Measurements from ENCODE around the gene STPG1. TPM values are rescaled to one million over a fixed set of nuclear protein-coding genes. Genes with fewer than 3 reads are reported as not detected.
A peak's percentile ranks its signal among the peaks of the same experiment; 100 is the strongest.
"Not testable (repeated sequence)": the region's sequence is repeated elsewhere in the genome, so short reads cannot be mapped to it uniquely, and the experiment has no call there.

Gene STPG1, protein sequence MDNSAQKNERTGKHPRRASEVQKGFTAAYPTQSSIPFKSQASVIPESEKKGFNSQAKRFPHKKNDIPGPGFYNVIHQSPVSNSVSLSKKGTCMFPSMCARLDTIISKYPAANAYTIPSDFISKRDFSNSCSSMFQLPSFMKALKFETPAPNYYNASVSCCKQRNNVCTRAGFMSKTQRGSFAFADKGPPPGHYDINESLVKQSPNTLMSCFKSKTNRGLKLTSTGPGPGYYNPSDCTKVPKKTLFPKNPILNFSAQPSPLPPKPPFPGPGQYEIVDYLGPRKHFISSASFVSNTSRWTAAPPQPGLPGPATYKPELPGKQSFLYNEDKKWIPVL
- total RNA-seq: 1 to 10 TPM; 7.4 to 8.9 TPM

DNA sequence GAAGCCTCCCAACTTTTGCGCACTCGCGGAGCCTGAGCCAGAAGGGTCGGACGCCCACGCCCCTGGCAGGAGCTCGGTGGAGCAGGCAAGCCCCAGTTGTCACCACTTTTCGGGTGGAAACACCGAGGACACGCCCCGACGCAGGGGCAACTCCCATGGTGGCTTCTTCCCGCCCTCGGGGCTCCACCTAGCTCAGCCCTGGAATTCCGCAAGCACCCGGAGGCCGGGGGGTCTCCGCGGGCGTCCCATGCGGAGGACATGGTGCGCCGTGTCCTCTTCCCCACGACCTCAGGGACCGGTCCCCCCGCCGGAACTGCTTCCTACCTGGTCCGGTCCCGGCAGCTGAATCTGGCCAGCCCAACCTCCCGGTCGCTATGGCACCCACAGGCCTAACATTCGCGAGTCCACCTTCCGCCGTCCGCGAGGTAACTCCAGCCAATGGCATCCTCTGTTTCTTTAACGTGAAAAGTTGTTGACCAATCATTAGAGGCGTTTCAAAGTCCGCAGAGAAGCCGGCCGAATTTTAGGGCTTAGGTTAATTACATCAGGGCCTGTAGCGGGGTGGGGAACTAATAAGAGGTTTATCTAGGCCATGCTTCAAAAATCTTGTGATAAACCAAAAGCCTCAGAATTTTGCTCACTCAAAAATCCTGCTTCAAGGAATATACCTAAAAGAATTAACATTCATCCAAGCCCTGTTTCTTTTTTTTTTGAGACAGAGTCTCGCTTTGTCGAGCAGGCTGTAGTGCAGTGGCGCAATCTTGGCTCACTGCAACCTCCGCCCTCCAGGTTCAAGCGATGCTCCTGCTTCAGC lies at the start of gene STPG1:
TSS of gene STPG1 (minus strand) at position 433 of the 814 bp plus-strand sequence. CDS start 12,394 bp downstream, outside the sequence.
- H3K36me3 Mint-ChIP-seq (ENCODE audit: low read depth): peaks cover 10% of the 10 kb centered on the region
- intact Hi-C loops (cut with micrococcal nuclease): loop anchor here (2.0 kb wide), 2 partner anchors 29 to 229 kb away; partner anchors contain the start of gene SRRM1
- H3K27ac Mint-ChIP-seq: peak within 1 kb of the TSS; percentile 78
- no peaks in the 10 kb centered on the region for H3K27me3 Mint-ChIP-seq (ENCODE audit: low read depth)
- peak; percentile 85 for DNase-seq
- no peaks in the 10 kb centered on the region for H3K9me3 Mint-ChIP-seq
- H3K4me1 Mint-ChIP-seq (ENCODE audit: low read depth): peaks cover 43% of the 10 kb centered on the region
- CTCF ChIA-PET: interaction anchor here (0.6 to 6.8 kb wide), 11 partner anchors 10 to 800 kb away, joined by 3 to 43 read pairs (median 8); partner anchors contain the start of gene RCAN3
- peak within 1 kb of the TSS; percentile 84 for H3K4me3 Mint-ChIP-seq

DNA sequence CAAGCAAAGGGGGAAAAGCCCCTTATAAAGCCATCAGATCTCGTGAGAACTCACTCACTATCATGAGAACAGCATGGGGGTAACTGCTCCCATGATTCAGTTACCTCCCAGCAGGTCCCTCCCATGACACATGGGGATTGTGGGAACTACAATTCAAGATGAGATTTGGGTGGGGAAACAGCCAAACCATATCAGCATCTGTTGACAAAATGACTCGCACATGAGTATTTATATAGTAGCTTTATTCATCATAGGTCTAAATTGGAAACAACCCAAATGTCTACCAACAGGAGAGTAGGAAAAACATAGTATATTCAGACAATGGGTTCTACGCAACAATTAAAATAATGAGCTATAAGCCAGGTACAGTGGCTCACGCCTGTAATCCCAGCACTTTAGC lies 48.5 kb upstream of the STPG1 start:
- intact Hi-C loops (cut with micrococcal nuclease); DNase-seq; H3K27me3 Mint-ChIP-seq (ENCODE audit: low read depth); H3K4me3 Mint-ChIP-seq: not testable (repeated sequence)
- peak overlapping the region; percentile 9 for H3K27ac Mint-ChIP-seq
- peaks cover 57% of the 10 kb centered on the region for H3K36me3 Mint-ChIP-seq (ENCODE audit: low read depth)
- H3K4me1 Mint-ChIP-seq (ENCODE audit: low read depth): peaks cover 32% of the 10 kb centered on the region
- CTCF ChIA-PET: interaction anchor here (1.1 kb wide), 1 partner anchor 65 kb away, joined by 3 read pairs; no protein-coding TSS in a partner anchor
- H3K9me3 Mint-ChIP-seq: peaks cover 12% of the 10 kb centered on the region

DNA sequence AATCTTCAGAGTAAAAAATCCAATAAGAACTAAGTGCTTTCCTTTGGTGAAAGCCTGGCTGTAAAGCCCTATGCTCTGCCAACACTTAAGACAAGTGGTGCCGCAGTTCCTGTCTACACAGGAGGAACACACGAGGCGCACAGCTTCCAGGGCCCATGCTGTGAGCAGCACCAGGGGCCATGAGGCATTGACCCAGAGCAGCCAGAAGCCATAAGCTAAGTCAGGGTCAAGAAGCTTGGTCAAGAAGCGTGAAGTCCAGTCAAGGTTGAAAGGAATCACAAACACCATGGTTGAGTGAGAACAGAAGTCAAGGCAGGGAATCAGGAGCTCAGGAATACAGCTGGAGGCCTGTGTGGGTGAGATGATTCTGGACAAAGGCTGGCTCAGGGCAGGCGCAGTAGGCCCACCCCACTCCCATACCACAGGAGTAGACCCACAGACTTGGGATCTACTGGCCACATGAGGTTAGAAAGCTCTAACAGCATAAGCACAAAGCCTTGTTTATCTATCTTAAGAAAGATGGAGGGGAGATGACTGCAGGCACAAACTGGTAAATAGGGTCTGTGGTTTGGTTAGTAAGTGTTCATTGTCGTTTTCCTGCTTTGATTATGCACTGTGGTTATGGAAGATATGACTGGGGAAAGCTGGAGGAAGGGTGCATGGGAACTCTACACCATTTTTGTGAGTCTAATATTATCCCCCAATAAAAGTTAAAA lies 46.1 kb upstream of the STPG1 start:
- no peaks in the 10 kb centered on the region for H3K27me3 Mint-ChIP-seq (ENCODE audit: low read depth)
- H3K9me3 Mint-ChIP-seq: peaks cover 12% of the 10 kb centered on the region
- intact Hi-C loops (cut with micrococcal nuclease): no loop called here
- no peak for DNase-seq
- H3K36me3 Mint-ChIP-seq (ENCODE audit: low read depth): peaks cover 61% of the 10 kb centered on the region
- CTCF ChIA-PET: interaction anchor here (0.6 to 1.2 kb wide), 3 partner anchors 11 to 534 kb away, joined by 3 to 4 read pairs (median 3); partner anchors contain the start of gene NIPAL3
- H3K4me1 Mint-ChIP-seq (ENCODE audit: low read depth): peaks cover 29% of the 10 kb centered on the region
- no peak overlapping the region for H3K27ac Mint-ChIP-seq
- H3K4me3 Mint-ChIP-seq: no peak overlapping the region

DNA sequence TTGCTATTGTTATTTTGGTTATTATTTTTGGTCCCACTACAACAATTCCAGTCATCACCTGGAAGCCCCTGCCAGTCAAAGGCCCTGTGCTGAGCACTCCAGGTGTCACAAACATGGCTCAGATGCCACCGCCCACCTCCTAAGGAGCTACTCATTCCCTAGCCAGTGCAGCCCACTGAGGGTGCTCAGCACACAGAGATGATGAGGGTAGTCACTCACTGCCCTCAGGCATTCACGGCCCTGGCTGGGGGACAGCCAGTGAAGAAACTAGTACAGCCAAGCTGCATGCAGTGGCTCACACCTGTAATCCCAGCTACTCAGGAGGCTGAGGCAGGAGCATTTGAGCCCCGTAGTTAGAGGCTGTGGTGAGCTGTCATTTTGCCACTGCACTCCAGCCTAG lies 44.3 kb upstream of the STPG1 start:
- peaks cover 59% of the 10 kb centered on the region for H3K36me3 Mint-ChIP-seq (ENCODE audit: low read depth)
- intact Hi-C loops (cut with micrococcal nuclease): no loop called here
- H3K27me3 Mint-ChIP-seq (ENCODE audit: low read depth): no peaks in the 10 kb centered on the region
- no peak overlapping the region for H3K4me3 Mint-ChIP-seq
- no peak overlapping the region for H3K27ac Mint-ChIP-seq
- CTCF ChIA-PET: interaction anchor here (0.7 to 2.6 kb wide), 3 partner anchors 15 to 259 kb away, joined by 4 to 13 read pairs (median 6); no protein-coding TSS in a partner anchor
- no peak for DNase-seq
- peaks cover 13% of the 10 kb centered on the region for H3K4me1 Mint-ChIP-seq (ENCODE audit: low read depth)
- peaks cover 12% of the 10 kb centered on the region for H3K9me3 Mint-ChIP-seq

DNA sequence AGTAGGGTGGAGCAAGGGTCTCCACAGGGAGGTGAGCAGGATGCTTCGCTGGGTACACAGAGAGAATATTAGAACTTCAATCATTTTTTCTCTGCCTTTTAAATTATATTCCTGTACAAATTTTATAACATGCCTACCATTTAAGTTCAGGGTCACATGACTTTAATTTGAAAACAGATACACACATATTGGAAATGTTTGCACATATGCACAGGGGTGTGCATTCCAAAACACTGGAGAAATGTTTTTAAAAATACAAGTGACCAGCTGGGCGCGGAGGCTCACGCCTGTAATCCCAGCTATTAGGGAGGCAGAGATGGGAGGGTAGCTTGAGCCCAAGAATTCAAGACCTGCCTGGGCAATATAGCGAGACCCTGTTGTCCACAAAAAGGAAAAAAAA lies 41.7 kb upstream of the STPG1 start:
- H3K27me3 Mint-ChIP-seq (ENCODE audit: low read depth): no peaks in the 10 kb centered on the region
- intact Hi-C loops (cut with micrococcal nuclease): no loop called here
- CTCF ChIA-PET: interaction anchor here (1.8 kb wide), 1 partner anchor 23 kb away, joined by 5 read pairs; no protein-coding TSS in a partner anchor
- no peak overlapping the region for H3K4me3 Mint-ChIP-seq
- H3K4me1 Mint-ChIP-seq (ENCODE audit: low read depth): peaks cover 6% of the 10 kb centered on the region
- no peaks in the 10 kb centered on the region for H3K9me3 Mint-ChIP-seq
- H3K27ac Mint-ChIP-seq: no peak overlapping the region
- DNase-seq: no peak
- H3K36me3 Mint-ChIP-seq (ENCODE audit: low read depth): peaks cover 44% of the 10 kb centered on the region

DNA sequence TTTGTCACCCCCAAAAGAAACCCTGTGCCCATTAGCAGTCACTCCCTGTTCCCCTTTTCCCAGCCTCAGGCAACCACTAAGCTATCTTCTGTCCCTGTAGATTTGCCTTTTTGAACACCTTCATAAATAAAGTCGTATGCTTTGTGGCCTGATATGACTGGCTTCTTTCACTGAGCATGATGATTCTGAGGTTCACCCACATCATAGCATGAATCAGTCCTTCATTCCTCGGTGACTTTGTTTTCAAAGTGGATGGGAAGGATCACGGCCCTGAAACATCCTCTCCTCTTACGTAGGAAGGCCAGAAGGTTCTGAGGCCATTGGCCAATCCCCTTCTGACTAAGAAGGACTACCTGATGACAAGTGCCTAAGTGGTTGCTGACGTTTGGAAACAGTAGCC lies 41.1 kb upstream of the STPG1 start:
- DNase-seq: no peak
- no peak overlapping the region for H3K27ac Mint-ChIP-seq
- CTCF ChIA-PET: interaction anchor here (0.7 to 1.8 kb wide), 2 partner anchors 23 to 797 kb away, joined by 3 to 5 read pairs; no protein-coding TSS in a partner anchor
- H3K4me1 Mint-ChIP-seq (ENCODE audit: low read depth): peaks cover 2% of the 10 kb centered on the region
- peaks cover 44% of the 10 kb centered on the region for H3K36me3 Mint-ChIP-seq (ENCODE audit: low read depth)
- H3K4me3 Mint-ChIP-seq: no peak overlapping the region
- H3K9me3 Mint-ChIP-seq: no peaks in the 10 kb centered on the region
- intact Hi-C loops (cut with micrococcal nuclease): no loop called here
- no peaks in the 10 kb centered on the region for H3K27me3 Mint-ChIP-seq (ENCODE audit: low read depth)

DNA sequence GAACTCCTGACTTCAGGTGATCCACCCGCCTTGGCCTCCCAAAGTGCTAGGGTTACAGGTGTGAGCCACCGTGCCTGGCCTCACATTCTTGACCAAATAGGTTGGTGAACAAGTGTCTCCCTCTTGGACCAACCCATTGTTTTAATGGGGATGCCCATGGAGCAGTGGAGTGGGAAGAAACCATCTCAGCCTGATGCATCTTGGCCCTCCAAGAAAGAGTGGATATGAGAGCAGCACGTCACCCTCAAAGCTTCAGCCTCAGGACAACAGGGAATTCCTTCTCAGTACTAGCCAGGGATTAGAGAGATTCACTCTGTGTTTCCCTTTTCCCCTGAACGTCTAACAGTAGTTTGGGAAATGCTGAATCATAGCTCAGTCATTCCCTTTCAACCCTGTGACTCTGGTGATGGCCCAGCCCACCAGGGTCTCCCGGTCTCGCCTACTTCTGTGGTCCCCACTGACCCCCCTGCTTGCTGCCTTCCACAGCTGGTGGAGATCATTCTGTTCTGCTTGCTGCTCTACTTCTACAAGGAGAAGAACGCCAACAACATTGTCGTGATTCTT lies 39.4 kb upstream of the STPG1 start:
- H3K4me1 Mint-ChIP-seq (ENCODE audit: low read depth): peaks cover 2% of the 10 kb centered on the region
- CTCF ChIA-PET: interaction anchor here (1.0 kb wide), 1 partner anchor 134 kb away, joined by 6 read pairs; no protein-coding TSS in a partner anchor
- no peaks in the 10 kb centered on the region for H3K9me3 Mint-ChIP-seq
- H3K27me3 Mint-ChIP-seq (ENCODE audit: low read depth): no peaks in the 10 kb centered on the region
- intact Hi-C loops (cut with micrococcal nuclease): no loop called here
- no peak for DNase-seq
- peaks cover 36% of the 10 kb centered on the region for H3K36me3 Mint-ChIP-seq (ENCODE audit: low read depth)
- H3K27ac Mint-ChIP-seq: no peak overlapping the region
- H3K4me3 Mint-ChIP-seq: no peak overlapping the region

DNA sequence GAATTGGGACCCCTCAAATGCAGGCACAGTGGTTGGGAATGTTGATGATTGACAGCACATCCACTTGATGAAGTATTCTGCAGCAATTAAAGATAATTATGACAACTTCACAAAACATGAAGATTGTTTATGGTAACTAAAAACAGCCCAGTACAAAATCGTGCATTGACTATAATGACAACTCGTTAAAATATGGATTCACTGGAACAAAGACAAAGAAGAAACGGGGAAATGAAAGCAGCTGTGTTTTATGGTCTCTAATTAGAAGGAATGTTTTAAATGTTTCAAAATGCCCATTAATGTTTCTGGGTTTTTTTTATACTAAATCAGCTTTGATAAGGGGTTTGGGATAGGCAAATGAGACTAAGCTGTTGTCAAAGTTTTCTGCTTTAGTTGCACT lies 38.2 kb upstream of the STPG1 start:
- no peak overlapping the region for H3K4me3 Mint-ChIP-seq
- no peak overlapping the region for H3K27ac Mint-ChIP-seq
- intact Hi-C loops (cut with micrococcal nuclease): no loop called here
- H3K36me3 Mint-ChIP-seq (ENCODE audit: low read depth): peaks cover 38% of the 10 kb centered on the region
- peaks cover 2% of the 10 kb centered on the region for H3K4me1 Mint-ChIP-seq (ENCODE audit: low read depth)
- DNase-seq: no peak
- no peaks in the 10 kb centered on the region for H3K27me3 Mint-ChIP-seq (ENCODE audit: low read depth)
- CTCF ChIA-PET: interaction anchor here (1.0 kb wide), 1 partner anchor 36 kb away, joined by 3 read pairs; the partner anchor contains the start of gene NIPAL3
- no peaks in the 10 kb centered on the region for H3K9me3 Mint-ChIP-seq

DNA sequence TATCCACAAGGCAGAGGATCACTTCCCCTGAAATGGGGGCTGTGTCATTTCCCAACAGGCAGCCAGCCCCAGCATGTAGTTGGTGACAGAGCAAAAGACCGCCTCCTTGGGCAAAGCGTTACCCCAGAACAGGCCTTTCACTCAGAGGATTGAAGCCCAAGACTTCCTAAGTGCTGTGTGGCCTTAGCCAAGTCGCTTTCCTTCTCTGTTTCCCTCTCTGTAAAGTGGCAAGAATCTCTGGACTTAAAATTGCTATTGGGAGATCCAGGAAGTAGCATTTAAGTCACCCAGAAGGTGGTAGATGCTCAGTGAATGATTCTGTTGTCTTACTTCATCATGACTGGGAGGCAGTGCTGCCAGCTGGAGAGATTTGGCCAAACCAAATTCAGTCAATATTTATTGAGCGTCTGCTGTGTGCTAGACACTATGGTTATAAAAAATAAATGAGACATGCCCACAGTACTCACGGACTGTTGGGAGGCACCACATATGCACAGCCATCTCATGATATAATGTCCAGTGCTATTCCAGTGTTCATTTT lies 37.3 kb upstream of the STPG1 start:
- H3K27ac Mint-ChIP-seq: no peak overlapping the region

DNA sequence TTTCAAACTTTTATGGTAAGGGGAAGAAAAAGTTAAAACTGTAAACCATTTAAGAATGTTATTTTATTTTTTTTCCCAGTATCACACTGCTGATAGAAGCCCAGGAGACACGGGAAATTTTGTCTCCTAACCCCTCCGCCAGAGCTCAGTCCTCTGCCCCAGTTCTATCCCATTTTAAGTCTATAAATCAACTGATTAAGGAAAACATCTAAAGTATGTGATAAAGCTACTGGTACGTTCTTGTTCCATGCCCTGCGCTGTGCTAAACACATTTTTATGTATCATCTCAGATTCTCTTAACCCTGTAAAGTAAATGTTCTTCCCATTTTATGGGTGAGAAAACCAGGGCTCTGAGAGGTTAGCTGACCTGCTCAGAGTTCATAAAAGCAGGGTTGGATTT lies 36.7 kb upstream of the STPG1 start:
- no peak for DNase-seq
- no peaks in the 10 kb centered on the region for H3K9me3 Mint-ChIP-seq
- intact Hi-C loops (cut with micrococcal nuclease): no loop called here
- no peaks in the 10 kb centered on the region for H3K27me3 Mint-ChIP-seq (ENCODE audit: low read depth)
- H3K4me3 Mint-ChIP-seq: no peak overlapping the region
- CTCF ChIA-PET: no interaction called here
- H3K4me1 Mint-ChIP-seq (ENCODE audit: low read depth): peaks cover 2% of the 10 kb centered on the region
- H3K27ac Mint-ChIP-seq: no peak overlapping the region
- peaks cover 46% of the 10 kb centered on the region for H3K36me3 Mint-ChIP-seq (ENCODE audit: low read depth)

More for the DNA sequence above, 37.3 kb upstream of the STPG1 start:
- intact Hi-C loops (cut with micrococcal nuclease): no loop called here
- H3K27me3 Mint-ChIP-seq (ENCODE audit: low read depth): no peaks in the 10 kb centered on the region
- H3K36me3 Mint-ChIP-seq (ENCODE audit: low read depth): peaks cover 43% of the 10 kb centered on the region
- no peak overlapping the region for H3K4me3 Mint-ChIP-seq
- DNase-seq: no peak
- no peaks in the 10 kb centered on the region for H3K9me3 Mint-ChIP-seq
- H3K4me1 Mint-ChIP-seq (ENCODE audit: low read depth): peaks cover 2% of the 10 kb centered on the region
- CTCF ChIA-PET: interaction anchor here (0.6 to 1.0 kb wide), 2 partner anchors 32 to 35 kb away, joined by 3 read pairs; partner anchors contain the start of gene NIPAL3

DNA sequence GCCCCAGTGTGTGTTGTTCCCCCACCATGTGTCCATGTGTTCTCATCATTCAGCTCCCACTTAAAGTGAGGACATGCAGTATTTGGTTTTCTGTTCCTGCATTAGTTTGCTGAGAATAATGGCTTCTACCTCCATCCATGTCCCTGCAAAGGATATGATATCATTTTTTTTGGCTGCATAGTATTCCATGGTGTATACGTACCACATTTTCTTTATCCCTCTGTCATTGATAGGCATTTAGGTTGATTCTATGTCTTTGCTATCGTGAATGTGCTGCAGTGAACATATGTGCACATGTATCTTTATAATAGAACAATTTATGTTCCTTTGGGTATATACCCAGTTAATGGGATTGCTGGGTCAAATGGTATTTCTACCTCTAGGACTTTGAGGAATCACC lies 32.9 kb upstream of the STPG1 start:
- DNase-seq; H3K27me3 Mint-ChIP-seq (ENCODE audit: low read depth); H3K4me3 Mint-ChIP-seq; H3K4me1 Mint-ChIP-seq (ENCODE audit: low read depth); intact Hi-C loops (cut with micrococcal nuclease); H3K27ac Mint-ChIP-seq; H3K9me3 Mint-ChIP-seq: not testable (repeated sequence)
- peaks cover 37% of the 10 kb centered on the region for H3K36me3 Mint-ChIP-seq (ENCODE audit: low read depth)
- CTCF ChIA-PET: interaction anchor here (1.2 to 1.3 kb wide), 2 partner anchors 31 to 80 kb away, joined by 3 to 5 read pairs; partner anchors contain the start of gene NIPAL3

Measured in activated naive CD4-positive, alpha-beta T cell treated with anti-CD3 and anti-CD28 coated beads for 36 hours (primary cell).